ENCODE measurements around the gene CMC4.

The CMC4 gene

DNA sequence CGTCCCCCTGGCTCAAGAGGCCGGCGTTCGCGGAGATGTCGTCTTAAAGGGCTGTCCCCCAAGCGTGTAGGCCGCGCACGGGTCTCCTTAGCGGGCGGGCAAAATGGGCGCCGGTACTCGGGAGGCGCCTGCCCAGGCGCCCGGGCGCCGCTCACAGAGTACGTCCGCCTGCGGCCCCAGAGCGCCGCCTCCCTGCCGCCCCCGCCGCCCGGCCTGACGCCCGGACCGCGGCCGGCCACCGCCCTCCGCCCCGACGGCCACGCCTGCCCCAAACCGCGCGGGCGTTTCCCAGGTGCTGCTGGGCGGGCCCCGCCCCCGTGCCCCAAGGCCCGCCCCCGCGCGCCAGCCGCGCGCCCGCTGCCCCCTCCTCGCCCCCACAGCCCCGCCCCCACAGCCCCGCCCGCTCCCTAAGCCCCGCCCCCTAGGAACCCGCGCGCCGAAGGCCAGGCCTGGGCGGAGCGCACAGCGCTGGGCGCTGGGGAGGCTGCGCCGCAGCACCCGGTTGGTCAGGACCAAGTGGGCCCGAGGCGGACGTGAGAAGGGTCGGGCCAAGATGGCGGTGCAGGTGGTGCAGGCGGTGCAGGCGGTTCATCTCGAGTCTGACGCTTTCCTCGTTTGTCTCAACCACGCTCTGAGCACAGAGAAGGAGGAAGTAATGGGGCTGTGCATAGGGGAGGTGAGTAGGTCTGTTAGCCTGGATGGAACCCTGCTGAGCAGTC is at the start of gene CMC4, which contains the start of the genes BRCC3 and MTCP1:
Gene CMC4, minus strand, starts transcription at position 162 of the 719 bp plus-strand sequence. CDS start 7,113 bp downstream, outside the sequence.
Gene BRCC3, plus strand, starts transcription at position 534 of the 719 bp plus-strand sequence. Its CDS starts 20 bp downstream, at position 554.
Gene MTCP1, minus strand, starts transcription at position 162 of the 719 bp plus-strand sequence. CDS start 5,126 bp downstream, outside the sequence.
- DNase-seq: peak; percentile 69

- no peak for DNase-seq
Observed at GRCh38 chrX:155115174-155115819, 44.4 kb upstream of the CMC4 start.

DNA sequence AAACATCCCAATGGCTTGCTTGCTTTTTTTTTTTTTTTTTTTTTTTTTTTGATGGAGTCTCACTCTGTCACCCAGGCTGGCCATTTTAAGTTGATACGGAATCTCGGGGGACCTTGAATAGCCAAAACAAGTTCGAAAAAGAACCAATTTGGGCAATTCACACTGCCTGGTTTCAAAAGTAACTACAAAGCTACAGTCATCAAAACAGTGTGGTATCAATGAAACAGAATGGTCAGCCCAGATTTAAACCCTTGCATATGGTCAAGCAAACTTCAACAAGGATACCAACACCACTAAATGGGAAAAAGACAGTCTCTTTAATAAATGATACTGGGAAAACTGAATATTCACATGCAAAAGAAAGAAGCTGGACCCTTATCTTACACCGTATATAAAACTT is 42.2 kb upstream of the CMC4 start:
- no peak for DNase-seq

DNA sequence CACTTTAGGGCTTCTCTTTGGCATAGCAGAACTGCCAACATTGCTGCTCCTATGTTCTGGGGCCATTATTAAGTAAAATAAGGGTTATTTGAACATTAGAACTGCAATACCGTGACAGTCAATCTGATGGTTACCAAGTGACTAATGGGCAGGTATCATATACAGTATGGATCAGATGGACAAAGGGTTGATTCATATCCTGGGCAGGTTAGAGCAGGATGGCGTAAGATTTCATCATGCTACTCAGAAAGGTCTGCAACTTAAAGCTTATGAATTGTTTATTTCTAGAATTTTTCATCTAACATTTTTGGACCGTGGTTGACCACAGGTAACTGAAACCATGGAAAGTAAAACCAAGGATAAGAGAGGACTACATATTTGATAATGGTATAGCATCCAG is 41.2 kb upstream of the CMC4 start:
- no peak for DNase-seq

DNA sequence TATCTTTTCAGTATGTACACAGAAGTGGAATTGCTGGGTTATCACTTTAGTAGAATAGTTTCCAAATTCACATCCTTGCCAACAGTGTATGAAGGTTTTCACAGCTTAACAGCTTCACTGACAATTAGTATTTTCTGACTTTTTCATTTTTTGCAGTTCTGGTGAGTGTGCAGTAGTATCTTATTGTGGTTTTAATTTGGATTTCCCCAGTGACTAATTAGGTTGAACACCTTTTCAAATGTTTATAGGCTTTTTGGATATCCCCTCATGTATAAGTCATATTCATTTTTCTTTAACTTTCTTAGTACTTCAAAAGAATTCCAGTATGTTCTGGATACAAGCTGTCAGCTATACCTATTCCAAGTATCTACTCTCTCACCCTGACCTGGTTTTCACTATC is 37.5 kb upstream of the CMC4 start:
- no peak for DNase-seq

DNA sequence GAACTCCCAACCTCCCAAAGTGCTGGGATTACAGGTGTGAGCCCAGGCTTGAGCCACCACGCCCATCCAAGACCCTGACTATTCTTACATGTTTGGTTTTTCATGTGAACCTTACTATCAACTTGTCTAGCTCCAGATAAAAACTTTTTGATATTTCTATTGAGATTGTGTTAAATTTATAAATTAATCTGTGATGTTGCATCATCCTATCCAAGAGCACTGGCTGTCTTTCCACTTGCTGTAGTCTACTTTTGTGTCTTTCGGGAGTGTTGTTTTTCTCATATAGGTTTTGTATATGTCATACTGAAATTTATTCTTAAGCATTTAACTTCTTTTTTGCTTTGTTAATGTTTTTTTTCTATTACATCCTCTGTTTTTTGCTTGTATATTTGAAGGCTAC is 35.0 kb upstream of the CMC4 start:
- no peak for DNase-seq

- DNase-seq: no peak
Observed at GRCh38 chrX:155094468-155095061, 23.6 kb upstream of the CMC4 start.

- no peak for DNase-seq
Observed at GRCh38 chrX:155086961-155087735, 16.2 kb upstream of the CMC4 start.

DNA sequence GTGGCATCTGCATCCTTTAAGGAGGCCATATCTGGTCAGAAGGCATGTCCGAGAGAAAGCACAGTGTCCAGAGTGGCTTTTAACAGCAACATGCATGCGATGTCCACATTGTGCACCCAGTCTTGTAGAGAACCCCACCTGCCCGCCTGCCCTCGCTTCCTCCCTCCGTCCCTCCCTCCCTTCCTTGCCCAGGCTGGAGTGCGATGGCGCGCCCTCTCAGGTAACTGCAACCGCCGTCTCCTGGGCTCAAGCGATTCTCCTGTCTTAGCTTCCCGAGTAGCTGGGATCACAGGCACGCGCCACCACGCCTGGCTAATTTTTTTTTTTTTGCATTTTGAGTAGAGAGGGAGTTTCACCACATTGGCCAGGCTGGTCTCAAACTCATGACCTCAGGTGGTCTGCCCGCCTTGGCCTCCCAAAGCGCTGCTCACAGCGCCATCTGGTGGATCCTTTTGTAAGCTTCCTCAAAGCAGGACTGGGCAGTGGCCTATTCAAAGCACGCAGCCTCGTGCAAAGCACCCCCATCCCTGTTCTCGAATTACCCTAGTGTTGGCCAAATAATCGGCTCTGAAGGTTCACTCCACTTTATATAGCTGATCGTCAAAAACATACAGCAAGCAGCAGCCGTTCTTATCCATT is 15.4 kb upstream of the CMC4 start:
- DNase-seq: peak; percentile 12

GRCh38 chrX:155071694-155072280 is 851 bp upstream of the CMC4 start:
- DNase-seq: no peak

- DNase-seq: no peak
Observed at GRCh38 chrX:155070663-155070974, 317 bp downstream of the CMC4 start.

- DNase-seq: no peak
Observed at GRCh38 chrX:155070038-155070437, 898 bp downstream of the CMC4 start.

DNA sequence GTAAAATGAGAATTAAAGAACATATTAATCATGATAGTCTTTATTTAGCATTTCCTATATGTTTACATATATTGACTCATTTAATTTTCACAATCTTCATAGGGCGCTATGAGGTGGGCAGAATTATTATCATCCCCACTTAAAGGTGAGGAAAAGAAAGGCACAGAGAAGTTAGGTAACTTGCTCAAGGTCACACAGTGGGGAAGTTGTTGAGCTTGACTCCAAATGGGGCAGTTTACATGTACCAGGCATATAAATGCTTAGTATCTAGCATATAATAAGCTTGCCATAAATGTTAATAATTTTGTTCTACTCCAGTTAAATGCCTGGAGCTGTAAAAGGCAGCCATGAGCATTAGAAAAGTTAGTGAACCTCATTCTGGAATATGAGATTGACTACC is 1.5 kb downstream of the CMC4 start:
- no peak for DNase-seq

- peak; percentile 68 for DNase-seq
Observed at GRCh38 chrX:155068165-155068564, 2.8 kb downstream of the CMC4 start.

DNA sequence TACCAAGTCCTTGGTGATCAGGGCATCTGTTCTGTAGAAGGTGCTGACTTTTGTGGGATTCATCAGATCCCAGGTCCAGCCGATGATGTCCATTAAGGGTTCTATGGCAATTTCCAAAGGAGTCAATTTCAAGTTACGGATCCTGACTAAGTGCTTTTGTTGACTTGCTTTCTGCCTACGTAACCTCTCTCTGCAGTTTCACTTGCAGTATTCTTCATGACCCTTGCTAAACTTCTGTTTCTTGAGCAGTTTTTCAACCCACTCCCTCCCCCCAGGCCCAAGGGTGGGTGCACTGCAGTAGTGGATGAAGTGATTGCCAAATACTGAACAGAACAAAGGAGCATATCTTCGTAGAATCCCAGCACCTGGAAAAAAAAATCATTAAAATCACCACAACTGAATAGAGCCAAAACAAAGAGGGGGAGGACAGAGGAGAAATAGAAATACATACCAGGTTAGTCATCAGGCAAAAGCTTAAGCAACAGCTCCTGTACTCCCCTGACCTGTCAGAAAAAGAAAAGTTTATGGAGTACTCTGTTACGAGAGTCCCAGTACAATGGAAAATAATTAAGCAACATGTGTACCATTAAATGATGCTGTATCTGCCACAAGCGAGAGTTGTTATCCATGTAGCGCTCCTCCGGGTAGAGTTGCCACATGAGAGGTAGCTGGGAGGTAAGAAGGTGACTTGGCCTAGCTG is 5.8 kb downstream of the CMC4 start:
- peak; percentile 68 for DNase-seq

DNA sequence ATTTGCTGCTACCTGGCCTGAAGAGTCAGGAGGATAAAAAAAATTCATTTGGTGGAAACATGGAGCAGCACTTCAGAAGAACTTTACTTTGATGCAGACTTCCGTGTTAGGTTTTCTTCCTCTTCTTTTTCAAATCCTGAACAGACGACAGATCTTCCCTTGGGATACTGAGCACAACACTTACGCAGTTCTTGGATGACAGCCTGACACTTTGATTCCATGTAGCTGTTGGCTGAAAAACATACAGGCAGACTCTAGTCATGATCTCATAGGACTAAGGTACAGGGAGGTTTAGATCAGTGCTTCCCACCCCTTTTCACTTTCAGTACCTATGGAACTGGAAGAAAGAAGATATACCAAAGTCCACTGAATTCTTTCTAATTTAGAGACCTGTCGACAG is 9.2 kb downstream of the CMC4 start:
- DNase-seq: no peak

GRCh38 chrX:155056877-155057792 is 13.8 kb downstream of the CMC4 start:
- DNase-seq: peak; percentile 34

DNA sequence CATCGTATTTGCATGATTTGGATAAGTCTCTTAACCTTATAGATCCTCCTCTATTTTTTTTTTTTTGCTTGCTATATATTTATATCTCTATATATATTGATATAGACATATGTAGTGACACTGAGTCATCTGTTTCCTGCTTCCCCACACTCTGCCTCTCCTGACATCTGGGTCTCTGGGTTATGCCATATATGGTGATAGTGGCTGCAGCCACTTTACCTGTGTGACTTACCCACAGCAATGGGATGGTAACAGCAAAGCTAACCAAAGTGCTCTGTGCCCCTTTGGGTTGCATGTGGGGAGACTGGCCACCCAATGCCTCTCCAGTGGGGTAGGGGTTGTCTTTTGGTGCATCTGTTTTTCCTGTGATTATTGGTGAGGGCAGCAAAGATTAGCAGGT is 14.5 kb downstream of the CMC4 start:
- no peak for DNase-seq

GRCh38 chrX:155055494-155055893 is 15.4 kb downstream of the CMC4 start:
- no peak for DNase-seq

DNA sequence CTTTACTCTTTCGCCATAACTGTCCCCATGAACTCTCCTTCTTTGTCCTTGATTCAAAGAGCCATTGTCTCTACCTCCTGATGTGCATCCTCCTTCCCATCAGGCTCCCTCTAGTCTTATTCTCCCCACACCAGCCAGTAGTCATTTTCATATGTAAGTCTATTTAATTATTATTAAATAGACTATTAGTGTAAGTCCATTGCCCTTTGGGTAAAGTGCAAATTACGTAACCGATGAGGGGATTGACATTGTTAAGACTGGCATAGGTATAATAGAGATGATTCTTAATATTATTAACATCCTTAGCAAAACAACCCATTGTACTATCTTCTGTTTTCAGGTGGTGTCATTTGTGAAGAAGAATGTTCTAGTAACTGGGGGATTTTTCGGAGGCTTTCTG is 16.7 kb downstream of the CMC4 start:
- no peak for DNase-seq

- DNase-seq: no peak
Observed at GRCh38 chrX:155053656-155054055, 17.3 kb downstream of the CMC4 start.
